H9 (cell line): ENCODE data around the gene SHMT1. TPM values are rescaled to one million over a fixed set of nuclear protein-coding genes. Genes with fewer than 3 reads are reported as not detected.

Experiments
- DNase-seq: peaks from one replicate; pipeline ENCODE4 v3.0.0-alpha.2; 2017
- H2AFZ ChIP-seq: one replicate; pipeline ENCODE4 v1.6.1; 2013; ENCODE audit warnings: mild to moderate bottlenecking, low read length, control low read depth, moderate library complexity
- H2AK5ac ChIP-seq: 2 replicates; pipeline ENCODE4 v1.6.1; 2013; ENCODE audit warnings: low read length, control low read depth, mixed read lengths; ENCODE audit not compliant: insufficient read length
- H2BK120ac ChIP-seq: one replicate; pipeline ENCODE4 v1.6.1; 2013; ENCODE audit warnings: low read depth, mild to moderate bottlenecking, low read length, control low read depth, inconsistent platforms; ENCODE audit not compliant: poor library complexity, severe bottlenecking
- H2BK12ac ChIP-seq: 2 replicates; pipeline ENCODE4 v1.6.1; 2013; ENCODE audit warnings: low read length, control low read depth, mixed read lengths, low read depth; ENCODE audit not compliant: insufficient read length
- H2BK15ac ChIP-seq: 2 replicates; pipeline ENCODE4 v1.6.1; 2013; ENCODE audit warnings: low read depth, low read length, control low read depth
- H2BK20ac ChIP-seq: one replicate; pipeline ENCODE4 v1.6.1; 2013; ENCODE audit warnings: low read depth, mild to moderate bottlenecking, low read length, control low read depth, inconsistent platforms; ENCODE audit not compliant: poor library complexity, severe bottlenecking
- H2BK5ac ChIP-seq: 2 replicates; pipeline ENCODE4 v1.6.1; 2013; ENCODE audit warnings: low read length, control low read depth, mixed read lengths; ENCODE audit not compliant: insufficient read length
- H3K14ac ChIP-seq: 2 replicates; pipeline ENCODE4 v1.6.1; 2013; ENCODE audit warnings: low read length, control low read depth; ENCODE audit not compliant: insufficient read depth
- H3K18ac ChIP-seq: 2 replicates; pipeline ENCODE4 v1.6.1; 2013; ENCODE audit warnings: low read depth, mild to moderate bottlenecking, mixed read lengths, low read length, control low read depth; ENCODE audit not compliant: insufficient read length
- H3K23ac ChIP-seq: 2 replicates; pipeline ENCODE4 v1.6.1; 2013; ENCODE audit warnings: low read length, control low read depth, mixed read lengths, low read depth; ENCODE audit not compliant: insufficient read length
- H3K23me2 ChIP-seq: 2 replicates; pipeline ENCODE4 v1.6.1; 2013; ENCODE audit warnings: low read depth, mild to moderate bottlenecking, mixed read lengths, low read length, control low read depth; ENCODE audit not compliant: insufficient read length, poor library complexity, severe bottlenecking
- H3K27ac ChIP-seq: 2 replicates; pipeline ENCODE4 v1.5.1; 2013; ENCODE audit warnings: low read length, control low read depth, mixed read lengths, low read depth; ENCODE audit not compliant: insufficient read length
- H3K27me3 ChIP-seq: 2 replicates; pipeline ENCODE4 v1.6.1; 2013; ENCODE audit warnings: low read length, control low read depth, inconsistent platforms; ENCODE audit not compliant: insufficient read depth
- H3K4ac ChIP-seq: 2 replicates; pipeline ENCODE4 v1.6.1; 2013; ENCODE audit warnings: low read depth, mild to moderate bottlenecking, control low read depth, inconsistent platforms, low read length, moderate library complexity
- H3K4me1 ChIP-seq: 2 replicates; pipeline ENCODE4 v1.6.1; 2013; ENCODE audit warnings: low read length, control low read depth, inconsistent platforms; ENCODE audit not compliant: insufficient read depth
- H3K4me2 ChIP-seq: 2 replicates; pipeline ENCODE4 v1.6.1; 2013; ENCODE audit warnings: low read length, control low read depth, mixed read lengths; ENCODE audit not compliant: insufficient read length, insufficient read depth
- H3K56ac ChIP-seq: 2 replicates; pipeline ENCODE4 v1.6.1; 2013; ENCODE audit warnings: low read depth, mild to moderate bottlenecking, mixed read lengths, low read length, control low read depth; ENCODE audit not compliant: insufficient read length
- H3K79me1 ChIP-seq: 2 replicates; pipeline ENCODE4 v1.6.1; 2013; ENCODE audit warnings: low read depth, mild to moderate bottlenecking, moderate library complexity, low read length, control low read depth, inconsistent platforms; ENCODE audit not compliant: insufficient read depth, poor library complexity, severe bottlenecking
- H3K79me2 ChIP-seq: 2 replicates; pipeline ENCODE4 v1.6.1; 2013; ENCODE audit warnings: low read length, control low read depth, inconsistent platforms; ENCODE audit not compliant: insufficient read depth
- H3K9ac ChIP-seq: 2 replicates; pipeline ENCODE4 v1.6.1; 2013; ENCODE audit warnings: low read length, control low read depth, mixed read lengths; ENCODE audit not compliant: insufficient read length; ENCODE audit errors: extremely low read depth
- H3K9me3 ChIP-seq: one replicate; pipeline ENCODE4 v1.6.1; 2013; ENCODE audit warnings: low read depth, low read length, inconsistent platforms; ENCODE audit not compliant: control insufficient read depth
- H3T11ph ChIP-seq: one replicate; pipeline ENCODE4 v1.6.1; 2013; ENCODE audit warnings: mild to moderate bottlenecking, low read length, control low read depth, inconsistent platforms
- H4K20me1 ChIP-seq: one replicate; pipeline ENCODE4 v1.6.1; 2013; ENCODE audit not compliant: control insufficient read depth, insufficient read length, insufficient read depth
- H4K5ac ChIP-seq: 2 replicates; pipeline ENCODE4 v1.6.1; 2013; ENCODE audit warnings: low read depth, mild to moderate bottlenecking, mixed read lengths, low read length, control low read depth; ENCODE audit not compliant: insufficient read length
- H4K8ac ChIP-seq: replicated peaks from 2 replicates; pipeline ENCODE4 v1.6.1; 2013; ENCODE audit warnings: low read length, control low read depth, mixed read lengths, low read depth; ENCODE audit not compliant: insufficient read length
- H4K91ac ChIP-seq: 2 replicates; pipeline ENCODE4 v1.6.1; 2013; ENCODE audit warnings: low read depth, mild to moderate bottlenecking, moderate library complexity, mixed read lengths, low read length, control low read depth; ENCODE audit not compliant: insufficient read length
- H3K27ac Mint-ChIP-seq, 3 experiments: 2 replicates in 2 of 3; 3 replicates in 1 of 3; pipeline ENCODE4 v1.8.0; 2020 to 2021; ENCODE audit warnings: mixed read lengths in 3 of 3, mild to moderate bottlenecking in 1 of 3, moderate library complexity in 1 of 3
- H3K27me3 Mint-ChIP-seq: 2 replicates; pipeline ENCODE4 v1.8.0; 2021; ENCODE audit warnings: low read depth, mild to moderate bottlenecking, moderate library complexity, mixed read lengths
- H3K36me3 Mint-ChIP-seq, 3 experiments: 2 replicates in 2 of 3; 3 replicates in 1 of 3; pipeline ENCODE4 v1.8.0; 2020 to 2021; ENCODE audit warnings: low read depth in 3 of 3, mixed read lengths in 3 of 3; ENCODE audit not compliant: insufficient read depth in 1 of 3
- H3K4me1 Mint-ChIP-seq, 2 experiments: 2 replicates each; pipeline ENCODE4 v1.8.0; 2020; ENCODE audit warnings: mixed read lengths in 2 of 2
- H3K4me3 Mint-ChIP-seq, 2 experiments: 2 replicates in 1 of 2; 3 replicates in 1 of 2; pipeline ENCODE4 v1.8.0; 2020 to 2021; ENCODE audit warnings: mild to moderate bottlenecking in 2 of 2, mixed read lengths in 2 of 2, moderate library complexity in 1 of 2
- H3K9me3 Mint-ChIP-seq, 2 experiments: 2 replicates in 1 of 2; 3 replicates in 1 of 2; pipeline ENCODE4 v1.8.0; 2020; ENCODE audit warnings: mild to moderate bottlenecking in 2 of 2, mixed read lengths in 2 of 2, moderate library complexity in 1 of 2
- WGBS: extraction: QIAGEN DNeasy Blood & Tissue Kit; methylation state at CpG from one replicate; pipeline ENCODE4 v1.1.7; 2013; ENCODE audit warnings: missing lambda C conversion rate, low lambda C conversion rate, mixed read lengths; ENCODE audit not compliant: insufficient read length; ENCODE audit errors: extremely low coverage; 5-methylcytosine and 5-hydroxymethylcytosine counted together
- total RNA-seq: library from RNA; stranded (reverse); gene quantifications from 2 replicates; pipeline ENCODE4 v1.2.1, GENCODE V29; 2021
- TF ChIP-seq, protein P1 (sequence below): fragments of 200-600 bp; sonication (generic); conservative IDR thresholded peaks from 3 replicates; pipeline ENCODE4 v1.8.0; 2021; ENCODE audit warnings: antibody characterized with exemption, mild to moderate bottlenecking

Gene SHMT1
- total RNA-seq, 1 experiment from 2014 or later = 42.8 TPM

DNA sequence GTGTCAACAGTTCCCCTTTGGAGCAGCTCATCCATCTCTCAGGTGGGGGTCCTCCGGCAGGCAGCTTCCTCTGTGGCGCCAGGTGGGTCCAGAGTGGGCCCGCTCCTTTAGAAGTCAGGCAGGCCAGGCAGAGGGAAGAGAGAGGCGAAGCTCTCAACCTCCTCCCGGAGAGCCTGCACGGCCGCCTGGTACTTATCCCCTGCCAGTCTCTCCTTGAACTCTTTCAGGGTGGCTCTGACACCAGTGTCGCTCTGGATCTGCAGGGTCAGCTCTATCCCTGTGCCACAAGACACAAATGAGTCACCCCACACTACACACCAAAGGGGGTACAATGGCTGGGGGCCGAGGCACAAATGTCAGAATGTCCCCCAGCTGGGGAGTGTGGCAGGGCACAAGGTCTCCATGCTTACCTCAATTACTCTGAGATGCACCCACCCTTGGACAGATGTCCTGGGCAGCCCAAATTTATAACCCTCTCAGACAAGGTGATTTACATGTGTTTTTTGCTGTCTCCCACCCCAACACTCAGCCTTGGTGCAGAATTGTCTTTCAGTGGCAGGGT, 34.6 kb downstream of the SHMT1 start:
- H3K18ac ChIP-seq = no peak overlapping the region
- no peak overlapping the region for H2BK120ac ChIP-seq
- no peak overlapping the region for H3K4ac ChIP-seq
- H2AFZ ChIP-seq = no peak overlapping the region
- H2BK12ac ChIP-seq = no peak overlapping the region
- DNase-seq = no peak
- Mint-ChIP-seq H3K36me3 (peaks cover 34 to 81% (median 51%) of the 10 kb centered on the region in 3 experiments), H3K9me3 (peaks cover 0 to 2% of the 10 kb centered on the region in 2 experiments; a peak in 2 of 5 replicates), H3K4me3 (no peak overlapping the region), H3K27me3 (peaks cover 1% of the 10 kb centered on the region; the same call in 1 of the 2 replicates), H3K4me1 (no peaks in the 10 kb centered on the region), H3K27ac (no peak overlapping the region; a peak in 1 of 7 replicates)
- H3K27ac ChIP-seq = no peak overlapping the region
- WGBS = no CpG with 5 or more reads among the region's 9 CpGs
- no peaks in the 10 kb centered on the region for H3K79me2 ChIP-seq
- no peaks in the 10 kb centered on the region for H3K79me1 ChIP-seq
- no peak overlapping the region for H2BK15ac ChIP-seq
- H2BK5ac ChIP-seq = no peak overlapping the region
- H3K9ac ChIP-seq = no peak overlapping the region
- no peaks in the 10 kb centered on the region for H3K4me1 ChIP-seq
- TF ChIP-seq, protein P1, sequence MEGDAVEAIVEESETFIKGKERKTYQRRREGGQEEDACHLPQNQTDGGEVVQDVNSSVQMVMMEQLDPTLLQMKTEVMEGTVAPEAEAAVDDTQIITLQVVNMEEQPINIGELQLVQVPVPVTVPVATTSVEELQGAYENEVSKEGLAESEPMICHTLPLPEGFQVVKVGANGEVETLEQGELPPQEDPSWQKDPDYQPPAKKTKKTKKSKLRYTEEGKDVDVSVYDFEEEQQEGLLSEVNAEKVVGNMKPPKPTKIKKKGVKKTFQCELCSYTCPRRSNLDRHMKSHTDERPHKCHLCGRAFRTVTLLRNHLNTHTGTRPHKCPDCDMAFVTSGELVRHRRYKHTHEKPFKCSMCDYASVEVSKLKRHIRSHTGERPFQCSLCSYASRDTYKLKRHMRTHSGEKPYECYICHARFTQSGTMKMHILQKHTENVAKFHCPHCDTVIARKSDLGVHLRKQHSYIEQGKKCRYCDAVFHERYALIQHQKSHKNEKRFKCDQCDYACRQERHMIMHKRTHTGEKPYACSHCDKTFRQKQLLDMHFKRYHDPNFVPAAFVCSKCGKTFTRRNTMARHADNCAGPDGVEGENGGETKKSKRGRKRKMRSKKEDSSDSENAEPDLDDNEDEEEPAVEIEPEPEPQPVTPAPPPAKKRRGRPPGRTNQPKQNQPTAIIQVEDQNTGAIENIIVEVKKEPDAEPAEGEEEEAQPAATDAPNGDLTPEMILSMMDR = no peak
- H3K27me3 ChIP-seq = no peaks in the 10 kb centered on the region
- H3K56ac ChIP-seq = no peak overlapping the region
- no peak overlapping the region for H3K23ac ChIP-seq
- no peaks in the 10 kb centered on the region for H4K20me1 ChIP-seq
- no peak overlapping the region for H3K14ac ChIP-seq
- no peaks in the 10 kb centered on the region for H3K23me2 ChIP-seq
- H3T11ph ChIP-seq = no peak overlapping the region
- no peak overlapping the region for H4K8ac ChIP-seq
- no peak overlapping the region for H4K5ac ChIP-seq
- H2AK5ac ChIP-seq = no peak overlapping the region
- H3K4me2 ChIP-seq = no peak overlapping the region
- no peaks in the 10 kb centered on the region for H3K9me3 ChIP-seq
- H4K91ac ChIP-seq = no peak overlapping the region
- no peak overlapping the region for H2BK20ac ChIP-seq
